IPS-NIHi7 (cell line): ENCODE data around the gene MNX1.
A peak's percentile ranks its signal among the peaks of the same experiment; 100 is the strongest.

Experiments
- DNase-seq: peaks from one replicate; pipeline ENCODE4 v3.0.0; 2012; ENCODE audit warnings: mixed read lengths; ENCODE audit errors: extremely low spot score

Gene MNX1

GRCh38 chr7:157010588-157011332, at the start of gene MNX1:
TSS of gene MNX1 (minus strand) at chr7:157010663. CDS start at chr7:157010350, 313 bp downstream.
- DNase-seq: peak; percentile 94

- DNase-seq: no peak
These were observed 49.1 kb upstream of the MNX1 start for GRCh38 chr7:157059534-157059933.

GRCh38 chr7:157058701-157059100, 48.2 kb upstream of the MNX1 start:
- DNase-seq: no peak

- DNase-seq: no peak
These were observed 47.6 kb upstream of the MNX1 start for GRCh38 chr7:157058068-157058467.

GRCh38 chr7:157056957-157057902, 46.8 kb upstream of the MNX1 start:
- DNase-seq: no peak

GRCh38 chr7:157056246-157056645, 45.8 kb upstream of the MNX1 start:
- DNase-seq: no peak

GRCh38 chr7:157054927-157055326, 44.5 kb upstream of the MNX1 start:
- DNase-seq: no peak

GRCh38 chr7:157053118-157053517, 42.7 kb upstream of the MNX1 start:
- no peak for DNase-seq

GRCh38 chr7:157047148-157047547, 36.7 kb upstream of the MNX1 start:
- no peak for DNase-seq

- no peak for DNase-seq
These were observed 36.2 kb upstream of the MNX1 start for GRCh38 chr7:157046681-157047080.

GRCh38 chr7:157044943-157045660, 34.6 kb upstream of the MNX1 start:
- DNase-seq: no peak

GRCh38 chr7:157044147-157044687, 33.8 kb upstream of the MNX1 start:
- DNase-seq: no peak

- DNase-seq: no peak
These were observed 33.3 kb upstream of the MNX1 start for GRCh38 chr7:157043745-157044144.

GRCh38 chr7:157041514-157042277, 31.2 kb upstream of the MNX1 start:
- no peak for DNase-seq

GRCh38 chr7:157041004-157041403, 30.5 kb upstream of the MNX1 start:
- DNase-seq: no peak

- DNase-seq: no peak
These were observed 27.2 kb upstream of the MNX1 start for GRCh38 chr7:157037635-157038034.

GRCh38 chr7:157037028-157037427, 26.6 kb upstream of the MNX1 start:
- DNase-seq: no peak

GRCh38 chr7:157035979-157036378, 25.5 kb upstream of the MNX1 start:
- no peak for DNase-seq

- no peak for DNase-seq
These were observed 24.8 kb upstream of the MNX1 start for GRCh38 chr7:157035302-157035701.

GRCh38 chr7:157033483-157034473, 23.3 kb upstream of the MNX1 start:
- no peak for DNase-seq
